HG02840 (cell line): ENCODE results near the gene CCT5.
"Not testable (repeated sequence)": the region's sequence is repeated elsewhere in the genome, so short reads cannot be mapped to it uniquely, and the experiment has no call there.

Experiments used
- ATAC-seq: cut with Tn5 transposase; IDR thresholded peaks from one replicate; pipeline ENCODE4 v1.9.1; 2021; ENCODE audit warnings: mild to moderate bottlenecking, moderate library complexity, moderate number of reproducible peaks; ENCODE audit not compliant: unreplicated experiment, low FRiP score

Gene CCT5

GRCh38 chr5:10275460-10275859 lies 25.4 kb downstream of the CCT5 start:
- no peak for ATAC-seq

GRCh38 chr5:10275991-10276390 lies 25.9 kb downstream of the CCT5 start:
- no peak for ATAC-seq

- ATAC-seq, result no peak
Observed at GRCh38 chr5:10276691-10277090, 26.6 kb downstream of the CCT5 start.

DNA sequence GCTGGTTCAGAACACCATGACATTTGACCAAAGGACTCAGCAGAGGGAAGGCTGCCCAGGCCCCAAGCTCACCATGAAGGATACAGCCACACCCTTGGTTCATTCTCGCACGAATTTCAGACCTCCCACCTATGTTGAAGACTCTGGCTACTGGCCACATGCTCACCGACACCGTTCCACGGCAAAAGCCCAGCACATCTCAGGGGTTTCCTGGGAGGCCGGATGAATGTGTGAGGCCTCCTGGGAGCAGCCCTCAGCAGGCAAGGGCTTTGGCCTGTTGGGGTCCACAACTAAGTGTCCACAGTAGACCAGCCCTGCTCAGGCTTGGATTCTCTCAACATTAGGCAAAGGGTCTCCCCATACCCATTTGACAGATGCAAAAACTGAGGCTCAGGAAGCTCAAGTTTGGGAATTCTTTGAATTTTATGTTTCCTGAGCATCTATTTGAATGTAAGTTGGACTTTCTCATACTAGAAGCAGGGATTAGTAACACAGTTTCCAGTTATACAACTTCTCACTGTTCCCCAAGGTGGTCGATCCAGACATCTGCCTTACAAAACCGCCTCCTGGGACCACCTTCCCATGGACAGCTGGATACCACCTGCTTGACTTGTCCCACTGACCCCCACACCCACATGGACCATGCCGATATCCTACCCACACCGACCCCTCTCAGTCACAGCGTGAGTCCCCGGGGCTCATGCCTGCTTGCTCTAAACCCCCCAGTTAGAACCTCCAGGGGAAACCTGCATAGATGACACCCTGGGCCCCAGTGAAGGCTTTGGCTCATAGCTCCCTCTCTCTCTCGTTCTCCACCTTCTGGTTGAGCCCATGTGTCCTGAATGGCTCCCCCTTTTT lies 27.9 kb downstream of the CCT5 start:
- no peak for ATAC-seq

DNA sequence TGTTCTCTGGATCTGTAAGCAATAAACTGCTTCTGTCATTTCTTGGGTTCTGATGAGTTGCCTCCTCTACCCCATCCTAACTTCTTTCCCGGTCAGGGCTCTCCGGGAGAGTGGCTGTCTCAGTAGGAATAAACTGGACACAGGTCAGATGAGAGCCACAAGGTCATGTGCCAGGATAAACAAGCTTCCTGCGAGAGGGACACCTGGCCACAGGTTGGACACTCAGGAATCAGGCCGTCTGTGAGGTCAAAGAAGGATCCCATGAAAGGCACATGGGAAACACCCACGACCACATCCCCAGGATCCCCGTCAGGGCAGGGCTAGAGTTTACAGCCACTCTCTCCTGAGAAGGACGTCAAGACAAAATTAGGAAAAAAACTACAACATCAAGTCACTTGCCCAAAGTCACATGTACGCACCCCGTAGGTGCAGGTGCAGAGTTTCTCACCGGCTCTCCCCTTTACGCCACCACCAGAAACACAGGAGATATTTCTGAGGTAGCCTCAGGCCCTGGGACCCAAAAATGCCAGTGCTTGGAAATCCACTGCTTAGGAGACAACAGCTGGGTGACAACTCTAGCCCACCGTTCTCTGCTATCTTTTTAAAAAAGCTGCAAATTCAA lies 28.7 kb downstream of the CCT5 start:
- no peak for ATAC-seq

DNA sequence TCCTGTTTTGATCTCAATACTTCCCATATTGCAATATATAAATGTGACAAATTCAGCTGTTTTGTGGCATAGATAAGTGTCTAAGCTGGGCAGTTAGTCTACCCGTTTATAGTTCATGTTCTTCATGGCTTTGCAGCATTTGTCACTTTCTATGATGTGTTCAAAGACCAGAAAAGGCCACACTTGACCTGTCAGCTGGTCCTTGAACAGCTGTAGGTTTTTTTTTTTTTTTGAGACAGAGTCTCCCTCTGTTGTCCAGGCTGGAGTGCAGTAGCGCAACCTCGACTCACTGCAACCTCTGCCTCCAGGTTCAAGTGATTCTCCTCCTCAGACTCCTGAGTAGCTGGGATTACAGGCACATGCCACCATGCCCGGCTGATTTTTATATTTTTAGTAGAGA lies 29.2 kb downstream of the CCT5 start:
- no peak for ATAC-seq

DNA sequence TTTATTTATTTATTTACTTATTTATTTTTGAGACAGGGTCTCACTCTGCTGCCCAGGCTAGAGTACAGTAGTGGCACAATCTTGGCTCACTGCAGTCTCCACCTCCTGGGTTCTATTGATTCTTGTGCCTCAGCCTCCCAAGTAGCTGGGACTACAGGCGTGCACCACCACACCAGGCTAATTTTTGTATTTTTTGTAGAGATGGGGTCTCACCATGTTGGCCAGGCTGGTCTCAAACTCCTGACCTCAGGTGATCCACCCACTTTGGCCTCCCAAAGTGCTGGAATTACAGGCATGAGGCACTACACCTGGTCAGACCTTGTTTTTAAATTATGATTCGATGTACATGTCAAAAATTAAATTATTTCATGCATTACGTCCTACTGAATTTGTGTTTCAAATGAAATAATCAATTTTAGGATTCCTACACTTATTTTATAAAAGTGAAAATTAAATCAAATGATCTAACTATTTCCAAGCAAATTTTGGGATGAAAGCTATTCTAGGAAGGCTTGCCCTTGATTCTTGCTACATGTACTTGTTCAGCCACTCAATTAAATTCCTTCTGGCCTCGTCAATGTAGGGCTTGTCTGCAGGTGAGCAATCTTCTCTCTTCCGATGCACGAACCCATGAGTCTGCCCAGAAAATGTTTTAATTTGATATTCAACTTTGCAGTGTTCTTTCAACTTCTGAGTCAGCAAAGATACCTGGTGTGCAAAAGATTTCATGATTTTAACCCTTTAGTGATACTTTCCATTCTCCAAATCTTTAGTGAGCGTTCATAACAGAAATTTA lies 30.0 kb downstream of the CCT5 start:
- no peak for ATAC-seq

GRCh38 chr5:10283927-10284635 lies 34.0 kb downstream of the CCT5 start:
- ATAC-seq, result peak; percentile 93

GRCh38 chr5:10285362-10285761 lies 35.3 kb downstream of the CCT5 start:
- not testable (repeated sequence) for ATAC-seq

- no peak for ATAC-seq
Observed at GRCh38 chr5:10286162-10286861, 36.2 kb downstream of the CCT5 start.

DNA sequence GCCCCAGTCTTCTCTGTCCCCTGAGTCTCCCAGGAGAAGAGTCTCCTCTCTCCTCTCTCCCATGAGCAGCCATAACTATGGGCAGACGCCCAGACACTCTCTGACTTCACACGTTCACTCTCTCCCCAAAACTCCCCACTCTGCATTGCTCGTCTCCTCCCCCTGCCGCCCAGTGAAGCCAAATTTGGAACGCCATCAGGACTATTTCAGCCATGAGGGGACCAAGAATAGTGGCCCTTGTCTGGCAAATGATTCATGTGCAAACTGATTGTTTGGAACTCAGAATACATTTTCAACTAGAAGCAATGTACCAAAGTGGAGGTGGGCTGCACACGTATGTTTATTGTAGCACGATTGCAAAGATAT lies 36.8 kb downstream of the CCT5 start:
- no peak for ATAC-seq

- no peak for ATAC-seq
Observed at GRCh38 chr5:10288592-10289219, 38.6 kb downstream of the CCT5 start.

- ATAC-seq, result no peak
Observed at GRCh38 chr5:10289353-10289752, 39.3 kb downstream of the CCT5 start.

DNA sequence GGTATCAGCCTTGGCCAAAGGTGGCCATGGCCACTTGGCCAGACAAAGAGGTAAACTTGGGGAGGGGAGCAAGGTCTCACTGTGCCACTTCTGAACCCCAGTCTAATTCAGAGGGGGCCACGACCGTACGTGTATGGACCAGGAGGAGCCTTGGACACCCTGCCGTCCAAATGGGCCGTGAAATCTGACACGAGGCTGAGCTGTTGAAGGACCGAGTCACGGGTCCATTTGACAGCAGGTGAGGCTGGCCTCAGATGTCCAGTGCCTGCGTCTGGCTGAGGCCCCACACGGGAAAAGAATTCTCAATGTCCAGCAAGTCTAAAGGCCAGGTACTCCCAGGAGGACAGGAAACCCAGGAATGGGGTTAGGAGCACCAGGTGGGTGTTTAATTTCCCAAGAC lies 39.9 kb downstream of the CCT5 start:
- ATAC-seq, result no peak

GRCh38 chr5:10290438-10290837 lies 40.4 kb downstream of the CCT5 start:
- ATAC-seq, result no peak

DNA sequence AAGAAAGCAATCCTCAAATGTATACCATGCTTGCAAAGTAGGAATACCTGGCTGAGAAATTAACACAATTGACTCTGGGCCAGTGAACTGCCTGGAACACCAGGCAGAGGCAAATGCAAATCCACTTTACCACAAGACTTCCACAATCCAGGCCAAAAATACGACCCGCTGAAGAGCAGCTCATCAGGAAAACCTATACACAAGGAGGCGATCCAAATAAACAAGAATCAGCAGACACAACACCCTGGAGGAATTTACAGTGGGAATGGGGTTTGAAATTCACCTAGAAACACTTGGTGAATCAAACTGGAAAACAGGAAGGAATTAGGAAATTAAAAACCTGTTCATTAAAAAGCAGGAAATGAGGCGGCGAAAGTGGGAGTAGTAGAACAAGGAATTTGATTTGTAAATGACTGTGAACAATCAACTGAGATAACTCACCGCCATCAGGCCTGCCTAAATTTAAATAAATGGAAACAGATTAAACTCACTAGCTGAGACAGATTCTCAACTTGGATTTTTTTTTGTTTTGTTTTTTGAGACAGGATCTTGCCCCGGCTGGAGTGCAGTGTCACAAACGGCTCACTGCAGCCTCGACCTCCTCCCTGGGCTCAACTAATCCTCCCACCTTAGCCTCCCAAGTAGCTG lies 41.7 kb downstream of the CCT5 start:
- no peak for ATAC-seq

- no peak for ATAC-seq
Observed at GRCh38 chr5:10293907-10294662, 44.0 kb downstream of the CCT5 start.

DNA sequence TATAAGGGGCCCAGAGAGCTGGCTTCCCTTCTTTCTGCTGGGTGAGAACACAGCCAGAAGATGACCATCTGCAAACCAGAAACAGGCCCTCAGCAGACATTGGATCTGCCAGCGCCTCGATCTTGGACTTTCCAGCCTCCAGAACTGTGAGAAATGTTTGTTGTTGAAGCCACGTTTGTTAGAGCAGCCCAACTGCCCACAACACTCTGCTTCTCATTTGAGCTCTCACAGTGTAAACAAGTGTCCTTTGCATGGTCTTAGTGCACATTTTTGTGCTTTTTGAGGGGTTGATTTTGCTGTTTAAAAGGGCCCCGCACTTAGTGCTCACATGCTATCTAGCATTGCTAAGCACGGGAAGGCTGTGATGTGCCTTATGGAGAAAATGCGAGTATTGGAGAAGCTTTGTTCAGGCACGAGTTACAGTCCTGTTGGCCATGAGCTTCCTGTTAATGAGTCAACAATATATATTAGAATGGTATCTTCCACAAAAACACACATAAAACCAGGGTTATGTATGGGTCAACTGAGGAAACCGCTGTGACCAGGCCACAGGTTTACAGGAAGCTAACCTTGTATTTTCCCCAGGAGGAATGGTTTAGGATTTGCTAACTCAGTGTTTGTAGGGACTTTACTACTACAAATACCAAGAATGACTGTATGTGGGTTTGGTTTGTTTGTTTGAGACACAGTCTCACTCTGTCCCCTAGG lies 45.7 kb downstream of the CCT5 start:
- ATAC-seq, result no peak
